Measurements from ENCODE around the gene SIGLEC12.

SIGLEC12 gene

DNA sequence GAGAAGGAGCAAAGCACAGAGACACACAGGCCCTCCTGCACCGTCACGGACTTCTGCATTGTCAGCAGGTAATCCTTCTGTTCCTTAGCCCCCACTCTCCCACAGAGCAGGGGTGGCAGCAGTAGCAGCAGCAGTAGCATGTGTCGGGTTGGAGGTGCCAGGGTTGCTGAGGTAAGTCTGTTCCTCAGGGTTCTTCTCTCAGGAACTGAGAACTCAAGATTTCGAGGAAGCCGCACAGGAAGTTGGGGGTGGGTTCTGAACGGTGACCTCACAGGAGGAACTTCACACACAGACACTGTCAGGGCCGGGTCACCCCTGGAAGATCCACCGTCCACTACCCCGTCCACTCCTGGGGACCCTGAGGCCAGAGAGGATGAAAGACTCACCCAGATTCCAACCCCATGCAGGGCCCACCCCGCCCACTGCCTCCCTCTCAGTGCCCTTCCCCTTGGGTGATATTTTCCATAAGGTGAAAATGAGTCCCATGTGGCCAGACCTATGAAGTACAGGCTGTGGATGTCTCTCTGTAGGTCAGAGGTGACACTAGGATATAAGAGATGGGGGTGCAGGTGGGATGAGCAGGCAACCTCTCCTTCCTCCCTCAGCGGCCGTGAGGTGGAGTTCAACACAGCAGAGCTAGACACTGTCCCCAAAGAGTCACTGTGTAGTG, at the start of gene SIGLEC12:
Gene SIGLEC12 (minus strand): TSS at position 207 of the 670 bp plus-strand sequence. CDS start 67 bp downstream, at position 140.
- no peak within 1 kb of the TSS for H3K9ac ChIP-seq (ENCODE audit: low read depth, low read length)
- no peaks in the 10 kb centered on the region for H3K36me3 ChIP-seq (ENCODE audit: control insufficient read depth, insufficient read depth, low read length)
- peaks cover 46% of the 10 kb centered on the region for H3K9me3 ChIP-seq (ENCODE audit: control insufficient read depth, insufficient read depth, low read length)
- H3K4me3 ChIP-seq (ENCODE audit: low read depth, low read length), result no peak within 1 kb of the TSS
- no peak within 1 kb of the TSS for H3K27ac ChIP-seq (ENCODE audit: low read depth, low read length)
- no peaks in the 10 kb centered on the region for H3K4me1 ChIP-seq (ENCODE audit: control insufficient read depth, insufficient read depth, low read length)
- no peaks in the 10 kb centered on the region for H3K27me3 ChIP-seq (ENCODE audit: control insufficient read depth, insufficient read depth, low read length)

DNA sequence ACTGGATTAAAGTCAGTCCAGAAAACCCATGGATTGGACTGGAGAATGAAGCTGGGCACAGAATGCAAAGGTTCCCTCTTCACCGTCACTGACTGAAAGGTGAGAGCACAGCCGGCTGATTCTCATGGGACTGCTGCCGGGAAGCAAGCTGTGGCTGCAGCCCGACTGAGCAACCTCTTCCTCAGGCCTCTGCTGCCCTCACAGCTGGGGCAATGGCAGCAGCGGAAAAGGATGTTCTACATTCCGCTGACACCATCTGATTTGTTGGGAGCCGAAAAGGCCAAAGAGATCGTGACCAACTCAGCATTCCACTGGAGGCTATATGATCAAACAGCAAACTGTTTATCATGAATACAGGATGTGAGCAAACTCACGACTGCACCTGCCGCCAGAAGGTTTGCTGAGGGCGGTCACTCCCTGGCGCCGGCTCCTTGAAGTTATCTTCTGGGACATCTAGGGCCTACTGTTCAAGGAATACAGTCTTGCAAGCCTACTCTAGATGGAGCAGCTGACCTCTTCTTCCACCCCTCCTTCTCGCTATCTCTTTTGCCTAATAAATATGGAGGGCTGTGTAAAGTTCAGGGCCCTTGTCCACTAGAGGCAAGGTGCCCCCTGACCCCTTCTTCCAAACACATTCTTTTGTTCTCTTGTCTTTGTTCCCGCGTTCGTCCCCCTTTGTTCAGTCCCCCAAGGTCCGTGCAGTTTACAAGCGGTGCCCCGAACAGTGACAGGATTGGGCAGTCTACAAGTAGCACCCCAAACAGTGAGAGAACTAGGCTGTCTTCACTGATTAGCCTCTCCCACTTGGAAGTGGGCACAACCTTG, 49.5 kb upstream of the SIGLEC12 start:
- Histone ChIP-seq H3K4me1 (ENCODE audit: control insufficient read depth, insufficient read depth, low read length) (0 out of 2 replicates have a peak, but pooled peaks cover 2% of the 10 kb centered on the region), H3K27ac (ENCODE audit: low read depth, low read length) (no peak overlapping the region), H3K9me3 (ENCODE audit: control insufficient read depth, insufficient read depth, low read length) (peaks cover 8% of the 10 kb centered on the region; the same call in 1 of the 2 replicates), H3K9ac (ENCODE audit: low read depth, low read length) (no peak overlapping the region), H3K36me3 (ENCODE audit: control insufficient read depth, insufficient read depth, low read length) (no peaks in the 10 kb centered on the region), H3K4me3 (ENCODE audit: low read depth, low read length) (no peak overlapping the region), H3K27me3 (ENCODE audit: control insufficient read depth, insufficient read depth, low read length) (no peaks in the 10 kb centered on the region)

DNA sequence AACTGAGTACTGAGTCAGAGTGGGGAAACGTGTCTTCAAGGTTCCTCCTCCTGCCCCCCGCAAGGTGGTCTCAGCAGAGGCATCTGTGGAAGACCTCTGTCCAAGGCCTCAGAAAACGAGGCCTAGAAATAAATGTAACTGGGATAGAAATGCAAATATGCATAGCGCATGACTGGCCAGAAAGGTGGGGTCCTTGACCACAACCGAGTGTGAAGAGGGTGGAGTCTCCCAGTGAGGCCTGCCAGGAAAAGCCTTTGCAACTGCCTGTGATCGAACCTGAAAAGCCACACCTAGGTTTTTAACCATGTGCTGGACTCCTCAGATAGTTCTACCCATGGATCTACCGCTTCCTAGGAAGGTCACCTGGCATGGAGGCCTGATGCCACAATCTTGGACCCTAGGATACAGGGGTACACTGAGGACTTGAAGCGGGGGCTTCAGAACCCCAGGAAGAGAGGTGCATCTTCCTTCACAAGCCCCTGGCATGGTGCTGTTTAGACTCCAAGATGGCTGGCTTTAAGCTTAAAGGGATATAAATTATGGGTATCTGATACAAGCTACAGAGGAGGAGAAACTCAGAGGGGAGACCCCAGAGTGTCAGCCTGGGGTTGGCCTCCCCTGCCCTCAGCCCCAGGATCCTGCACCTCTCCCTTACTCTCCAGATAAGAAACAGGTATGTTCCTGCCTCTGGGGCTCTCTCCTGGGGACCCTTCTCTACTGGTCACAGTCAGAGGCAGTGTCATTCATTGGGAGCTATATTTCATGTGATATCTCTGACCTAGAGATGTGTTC, 48.1 kb upstream of the SIGLEC12 start:
- Histone ChIP-seq H3K36me3 (ENCODE audit: control insufficient read depth, insufficient read depth, low read length) (no peaks in the 10 kb centered on the region), H3K4me1 (ENCODE audit: control insufficient read depth, insufficient read depth, low read length) (0 out of 2 replicates have a peak, but pooled peaks cover 2% of the 10 kb centered on the region), H3K9me3 (ENCODE audit: control insufficient read depth, insufficient read depth, low read length) (peaks cover 6% of the 10 kb centered on the region; the same call in 1 of the 2 replicates), H3K9ac (ENCODE audit: low read depth, low read length) (no peak overlapping the region), H3K27me3 (ENCODE audit: control insufficient read depth, insufficient read depth, low read length) (no peaks in the 10 kb centered on the region), H3K27ac (ENCODE audit: low read depth, low read length) (no peak overlapping the region), H3K4me3 (ENCODE audit: low read depth, low read length) (no peak overlapping the region)

DNA sequence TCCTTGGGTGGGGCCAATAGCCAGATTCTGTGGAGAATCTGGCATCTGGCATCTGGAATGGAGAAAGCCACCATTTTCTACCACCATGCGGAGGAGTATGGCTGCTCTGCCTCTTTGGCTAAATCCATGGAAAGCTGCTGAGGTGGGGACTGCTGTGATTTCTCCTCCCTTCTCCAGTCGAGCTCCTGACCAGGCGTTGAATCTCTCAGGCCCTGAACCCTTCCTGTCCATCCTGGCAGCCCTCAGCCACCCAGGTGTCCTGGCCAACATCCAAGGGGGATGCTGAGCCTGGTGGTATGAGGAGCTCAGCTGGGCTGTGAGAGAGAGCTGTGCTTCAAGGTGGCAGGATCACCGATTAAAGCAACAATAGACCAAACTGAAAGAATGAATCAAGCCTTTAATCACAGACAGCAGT, 47.3 kb upstream of the SIGLEC12 start:
- H3K4me1 ChIP-seq (ENCODE audit: control insufficient read depth, insufficient read depth, low read length), result 0 out of 2 replicates have a peak, but pooled peaks cover 2% of the 10 kb centered on the region
- no peak overlapping the region for H3K27ac ChIP-seq (ENCODE audit: low read depth, low read length)
- H3K9ac ChIP-seq (ENCODE audit: low read depth, low read length), result no peak overlapping the region
- no peak overlapping the region for H3K4me3 ChIP-seq (ENCODE audit: low read depth, low read length)
- no peaks in the 10 kb centered on the region for H3K36me3 ChIP-seq (ENCODE audit: control insufficient read depth, insufficient read depth, low read length)
- no peaks in the 10 kb centered on the region for H3K27me3 ChIP-seq (ENCODE audit: control insufficient read depth, insufficient read depth, low read length)
- H3K9me3 ChIP-seq (ENCODE audit: control insufficient read depth, insufficient read depth, low read length), result peaks cover 10% of the 10 kb centered on the region; the same call in 1 of the 2 replicates

DNA sequence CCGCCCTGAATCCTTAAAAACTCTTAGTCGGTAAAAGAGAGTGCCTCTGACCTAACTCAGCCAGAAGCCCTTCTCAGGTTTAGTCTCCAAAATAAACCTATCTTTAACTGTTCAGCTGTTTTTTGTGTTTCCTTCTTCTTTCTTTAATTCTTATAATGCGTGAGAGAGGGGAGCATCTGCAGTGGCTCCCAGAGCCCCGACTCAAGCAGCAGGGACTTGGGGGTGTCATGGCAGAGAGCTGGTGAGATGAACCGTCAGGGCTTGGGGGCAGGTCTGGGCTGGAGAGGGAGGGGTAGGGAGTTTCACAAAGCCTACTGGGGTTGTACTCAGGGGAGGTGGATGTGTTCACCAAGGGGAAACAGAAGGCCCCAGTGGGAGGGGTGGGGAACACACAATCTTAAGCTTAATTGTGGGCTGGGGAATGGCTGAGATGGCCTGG, 46.6 kb upstream of the SIGLEC12 start:
- Histone ChIP-seq H3K9me3 (ENCODE audit: control insufficient read depth, insufficient read depth, low read length) (peaks cover 11% of the 10 kb centered on the region; the same call in 1 of the 2 replicates), H3K27me3 (ENCODE audit: control insufficient read depth, insufficient read depth, low read length) (no peaks in the 10 kb centered on the region), H3K4me3 (ENCODE audit: low read depth, low read length) (no peak overlapping the region), H3K9ac (ENCODE audit: low read depth, low read length) (no peak overlapping the region), H3K27ac (ENCODE audit: low read depth, low read length) (no peak overlapping the region), H3K36me3 (ENCODE audit: control insufficient read depth, insufficient read depth, low read length) (no peaks in the 10 kb centered on the region), H3K4me1 (ENCODE audit: control insufficient read depth, insufficient read depth, low read length) (no peaks in the 10 kb centered on the region)

DNA sequence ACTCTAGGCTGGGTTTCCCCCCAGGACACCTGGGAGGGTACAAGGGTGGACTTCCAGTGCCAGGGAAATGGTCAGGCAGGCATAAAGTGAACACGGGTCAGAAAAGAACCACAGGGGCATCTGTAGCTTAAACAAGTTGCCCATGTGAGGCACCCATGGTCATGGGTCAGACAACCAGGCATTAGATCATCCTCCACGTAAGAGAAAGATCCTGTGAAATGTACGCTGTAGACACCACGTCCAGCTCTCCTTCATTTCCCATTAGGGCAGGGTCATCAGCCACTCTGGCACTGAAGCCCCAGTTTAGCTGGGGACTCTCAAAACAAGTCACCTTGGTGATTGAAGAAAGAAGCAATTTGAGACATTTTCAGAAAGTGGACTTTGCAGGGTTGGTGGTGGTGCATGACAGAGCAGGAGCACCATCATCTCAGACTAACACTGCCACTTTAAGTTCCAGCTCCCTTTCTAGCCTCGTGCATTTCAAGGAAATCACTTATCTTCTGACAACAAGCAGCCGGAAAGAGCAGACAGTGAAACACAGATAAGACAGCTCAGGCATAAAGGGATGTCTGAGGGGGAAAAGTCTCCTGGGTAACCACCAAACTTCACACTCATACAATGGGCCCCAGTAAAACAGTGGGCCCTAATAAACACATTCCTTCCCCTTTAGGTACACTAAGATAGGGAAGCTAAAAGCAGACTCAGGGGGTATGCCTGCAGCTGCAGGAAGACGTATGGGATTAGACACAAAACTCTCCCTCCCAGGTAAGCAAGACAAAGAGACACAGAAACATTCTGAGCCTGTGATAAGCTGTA, 46.0 kb upstream of the SIGLEC12 start:
- Histone ChIP-seq H3K4me3 (ENCODE audit: low read depth, low read length) (no peak overlapping the region), H3K27ac (ENCODE audit: low read depth, low read length) (no peak overlapping the region), H3K4me1 (ENCODE audit: control insufficient read depth, insufficient read depth, low read length) (no peaks in the 10 kb centered on the region), H3K9ac (ENCODE audit: low read depth, low read length) (no peak overlapping the region), H3K9me3 (ENCODE audit: control insufficient read depth, insufficient read depth, low read length) (peaks cover 14% of the 10 kb centered on the region; the same call in 1 of the 2 replicates), H3K27me3 (ENCODE audit: control insufficient read depth, insufficient read depth, low read length) (no peaks in the 10 kb centered on the region), H3K36me3 (ENCODE audit: control insufficient read depth, insufficient read depth, low read length) (no peaks in the 10 kb centered on the region)

DNA sequence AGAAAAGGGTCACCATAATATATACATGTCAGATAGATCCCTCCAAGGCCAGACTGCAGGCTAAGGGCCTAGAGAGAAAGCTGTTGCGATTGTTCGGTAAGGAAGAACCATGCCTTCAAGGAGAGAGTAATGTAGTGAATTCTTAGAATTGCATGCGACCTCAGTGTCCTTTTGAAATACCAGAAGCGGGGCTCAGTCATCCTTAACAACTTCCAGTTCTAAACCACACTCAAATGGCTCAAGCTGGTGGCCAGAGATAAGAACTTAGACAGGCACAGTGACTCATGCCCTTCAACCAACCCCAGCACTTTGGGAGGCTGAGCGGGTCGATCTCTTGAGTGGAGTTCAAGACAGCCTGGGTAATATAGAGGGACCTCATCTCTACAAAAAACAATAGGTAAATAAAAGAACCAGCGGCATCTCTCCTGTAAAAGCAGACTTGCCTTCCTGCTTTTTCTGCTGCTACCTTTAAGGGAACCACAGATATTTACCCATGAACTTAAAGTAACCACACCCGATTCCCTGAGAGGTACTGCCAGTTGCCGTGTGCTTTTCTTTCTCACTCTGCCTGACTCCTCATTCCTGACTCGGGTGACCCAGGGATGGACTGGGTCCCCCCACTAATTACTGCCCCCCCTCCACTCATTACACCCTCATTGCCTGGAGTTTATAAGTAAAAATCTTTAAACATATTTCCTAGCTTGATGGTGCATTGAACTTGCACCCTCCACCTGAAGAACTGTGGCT, 45.2 kb upstream of the SIGLEC12 start:
- no peaks in the 10 kb centered on the region for H3K4me1 ChIP-seq (ENCODE audit: control insufficient read depth, insufficient read depth, low read length)
- H3K36me3 ChIP-seq (ENCODE audit: control insufficient read depth, insufficient read depth, low read length), result no peaks in the 10 kb centered on the region
- peaks cover 18% of the 10 kb centered on the region; the same call in 1 of the 2 replicates for H3K9me3 ChIP-seq (ENCODE audit: control insufficient read depth, insufficient read depth, low read length)
- H3K27me3 ChIP-seq (ENCODE audit: control insufficient read depth, insufficient read depth, low read length), result no peaks in the 10 kb centered on the region
- H3K9ac ChIP-seq (ENCODE audit: low read depth, low read length), result no peak overlapping the region
- H3K27ac ChIP-seq (ENCODE audit: low read depth, low read length), result no peak overlapping the region
- H3K4me3 ChIP-seq (ENCODE audit: low read depth, low read length), result no peak overlapping the region

DNA sequence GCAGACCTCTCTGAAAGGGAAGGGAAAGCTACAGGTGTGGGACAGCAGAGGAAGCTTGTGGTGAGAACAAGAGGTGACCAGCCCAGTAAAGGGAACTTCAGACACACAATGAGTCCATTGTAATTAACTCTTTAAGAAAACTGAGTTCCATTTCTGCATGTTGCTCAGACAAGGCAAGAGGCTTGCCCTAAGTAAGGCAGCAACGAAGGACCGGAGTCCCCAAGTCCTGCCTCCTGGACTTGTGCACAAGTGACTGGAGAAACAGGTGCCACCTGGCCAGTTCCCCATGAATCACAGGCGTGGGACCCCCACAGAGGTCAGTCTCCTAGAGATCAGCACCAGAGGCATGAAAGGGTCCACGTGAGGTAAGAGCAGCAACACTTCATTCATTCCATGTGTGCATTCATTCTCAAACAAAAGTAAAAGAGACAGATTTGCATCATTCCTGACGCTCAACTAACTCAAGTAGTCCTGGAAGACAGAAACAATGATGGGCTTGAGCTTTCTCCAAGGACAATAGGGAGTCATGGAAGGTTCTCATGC, 44.6 kb upstream of the SIGLEC12 start:
- H3K36me3 ChIP-seq (ENCODE audit: control insufficient read depth, insufficient read depth, low read length), result no peaks in the 10 kb centered on the region
- no peaks in the 10 kb centered on the region for H3K4me1 ChIP-seq (ENCODE audit: control insufficient read depth, insufficient read depth, low read length)
- no peak overlapping the region for H3K4me3 ChIP-seq (ENCODE audit: low read depth, low read length)

DNA sequence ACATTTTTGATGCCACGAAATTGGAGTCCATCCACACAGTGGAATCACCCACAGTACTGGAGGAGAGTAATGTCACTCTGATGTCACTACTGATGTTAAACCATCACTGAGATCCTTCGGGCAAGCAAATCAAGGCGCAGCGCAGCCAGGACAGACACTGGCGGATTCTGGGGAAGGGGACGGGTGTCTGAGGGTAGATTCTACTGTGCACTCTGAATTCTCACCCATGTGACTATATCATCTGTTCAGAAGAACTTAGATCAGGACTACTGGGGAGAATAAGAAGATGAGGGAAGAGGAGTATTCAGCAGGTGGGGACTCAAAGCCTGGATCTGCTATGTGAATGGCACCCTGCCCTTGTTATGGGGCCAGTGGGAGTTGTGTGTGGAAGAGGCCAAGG, 42.4 kb upstream of the SIGLEC12 start:
- Histone ChIP-seq H3K9me3 (ENCODE audit: control insufficient read depth, insufficient read depth, low read length) (peaks cover 14% of the 10 kb centered on the region; the same call in 1 of the 2 replicates), H3K4me1 (ENCODE audit: control insufficient read depth, insufficient read depth, low read length) (no peaks in the 10 kb centered on the region), H3K27ac (ENCODE audit: low read depth, low read length) (no peak overlapping the region), H3K36me3 (ENCODE audit: control insufficient read depth, insufficient read depth, low read length) (no peaks in the 10 kb centered on the region), H3K4me3 (ENCODE audit: low read depth, low read length) (no peak overlapping the region), H3K27me3 (ENCODE audit: control insufficient read depth, insufficient read depth, low read length) (no peaks in the 10 kb centered on the region), H3K9ac (ENCODE audit: low read depth, low read length) (no peak overlapping the region)

More for the DNA sequence above, 44.6 kb upstream of the SIGLEC12 start:
- no peak overlapping the region for H3K9ac ChIP-seq (ENCODE audit: low read depth, low read length)
- peaks cover 18% of the 10 kb centered on the region; the same call in 1 of the 2 replicates for H3K9me3 ChIP-seq (ENCODE audit: control insufficient read depth, insufficient read depth, low read length)
- no peaks in the 10 kb centered on the region for H3K27me3 ChIP-seq (ENCODE audit: control insufficient read depth, insufficient read depth, low read length)
- no peak overlapping the region for H3K27ac ChIP-seq (ENCODE audit: low read depth, low read length)
